Spleen (tissue), 7 donors: ENCODE measurements around the gene ZNF616.

Experiments
- POLR2A ChIP-seq, 3 donors: fragments of 450-650 bp; IDR thresholded peaks; one replicate each; pipeline ENCODE4 v1.5.1; 2017; ENCODE audit warnings: antibody characterized with exemption in 3 of 3, mild to moderate bottlenecking in 1 of 3
- TF ChIP-seq, protein P1 (sequence below), 11 experiments: fragments of 200-600 bp in 7 of 11; fragments of 450-650 bp in 4 of 11; sonication (generic) in 4 of 11; IDR thresholded peaks in 8 of 11; conservative IDR thresholded peaks in 3 of 11; 1 replicate in 7 of 11; 2 replicates in 4 of 11; pipeline versions ENCODE4 v1.4.0 to v1.8.0; 2016 to 2021; ENCODE audit warnings: antibody characterized with exemption in 11 of 11, inconsistent platforms in 4 of 11, mild to moderate bottlenecking in 1 of 11
- donor health status: DM: no; HTN: no; CAD: no; lungs with moderate emphysema.
- donor health status: DM: no; HTN: no; CAD: no.
- donor health status: DM: no; HTN: no; CAD: no.

DNA sequence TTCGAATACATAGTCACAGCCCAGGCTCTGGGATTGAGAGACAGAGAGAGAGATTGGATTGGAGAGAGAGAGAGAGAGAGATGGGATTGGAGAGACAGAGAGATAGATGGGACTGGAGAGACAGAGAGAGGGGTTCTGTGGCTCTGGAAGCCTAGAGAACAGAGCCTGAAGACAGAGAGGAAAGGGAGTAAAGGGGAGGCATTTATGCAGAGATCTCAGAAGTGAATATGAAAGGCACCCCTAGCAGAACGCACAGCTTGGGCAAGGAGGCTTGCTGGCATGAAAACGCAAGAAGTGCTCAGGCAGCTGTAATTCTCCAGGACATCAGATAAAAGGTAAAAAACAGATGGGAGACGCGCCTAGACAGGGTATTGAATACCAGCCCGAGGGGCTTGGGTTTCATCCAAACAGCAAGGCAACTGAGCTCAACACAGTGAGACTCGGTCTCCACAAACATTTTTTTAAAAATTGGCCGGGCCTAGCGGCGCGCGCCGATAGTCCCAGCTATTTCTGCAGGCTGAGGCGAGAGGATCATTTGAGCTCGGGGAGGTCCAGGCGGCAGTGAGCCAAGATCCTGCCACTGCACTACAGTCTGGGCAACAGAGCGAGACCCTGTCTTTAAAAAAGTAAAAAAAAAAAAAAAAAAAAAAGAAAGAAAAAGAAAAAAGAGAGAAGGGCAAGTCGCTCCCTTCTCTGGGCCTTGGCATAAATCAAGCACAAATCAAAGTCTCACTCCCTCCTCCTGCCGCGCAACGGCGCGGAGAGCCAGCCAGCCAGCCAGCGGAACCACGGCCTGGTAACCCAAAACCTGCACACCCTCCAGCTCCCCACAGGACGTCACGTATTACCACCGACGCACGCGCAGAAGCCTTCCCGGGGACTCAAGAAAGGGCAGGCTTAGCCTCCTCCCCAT, 49.3 kb upstream of the ZNF616 start:
- TF ChIP-seq, protein P1, sequence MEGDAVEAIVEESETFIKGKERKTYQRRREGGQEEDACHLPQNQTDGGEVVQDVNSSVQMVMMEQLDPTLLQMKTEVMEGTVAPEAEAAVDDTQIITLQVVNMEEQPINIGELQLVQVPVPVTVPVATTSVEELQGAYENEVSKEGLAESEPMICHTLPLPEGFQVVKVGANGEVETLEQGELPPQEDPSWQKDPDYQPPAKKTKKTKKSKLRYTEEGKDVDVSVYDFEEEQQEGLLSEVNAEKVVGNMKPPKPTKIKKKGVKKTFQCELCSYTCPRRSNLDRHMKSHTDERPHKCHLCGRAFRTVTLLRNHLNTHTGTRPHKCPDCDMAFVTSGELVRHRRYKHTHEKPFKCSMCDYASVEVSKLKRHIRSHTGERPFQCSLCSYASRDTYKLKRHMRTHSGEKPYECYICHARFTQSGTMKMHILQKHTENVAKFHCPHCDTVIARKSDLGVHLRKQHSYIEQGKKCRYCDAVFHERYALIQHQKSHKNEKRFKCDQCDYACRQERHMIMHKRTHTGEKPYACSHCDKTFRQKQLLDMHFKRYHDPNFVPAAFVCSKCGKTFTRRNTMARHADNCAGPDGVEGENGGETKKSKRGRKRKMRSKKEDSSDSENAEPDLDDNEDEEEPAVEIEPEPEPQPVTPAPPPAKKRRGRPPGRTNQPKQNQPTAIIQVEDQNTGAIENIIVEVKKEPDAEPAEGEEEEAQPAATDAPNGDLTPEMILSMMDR (IDR thresholded peaks at IDR 0.05 in 8 of 11, conservative IDR thresholded peaks at IDR 0.05 in 3 of 11), result peak in 7 of 11 experiments; percentile 4 to 45 (median 23)
- TF ChIP-seq POLR2A (IDR thresholded peaks at IDR 0.05), result peak in 1 of 3 donors; percentile 62
